HG03060 (cell line): ENCODE measurements around the gene FAM72A.
"Not testable (repeated sequence)": the region's sequence is repeated elsewhere in the genome, so short reads cannot be mapped to it uniquely, and the experiment has no call there.

Experiments used
- ATAC-seq: cut with Tn5 transposase; IDR thresholded peaks from one replicate; pipeline ENCODE4 v1.9.1; 2021; ENCODE audit warnings: low read depth, moderate number of reproducible peaks; ENCODE audit not compliant: unreplicated experiment

The FAM72A gene

DNA sequence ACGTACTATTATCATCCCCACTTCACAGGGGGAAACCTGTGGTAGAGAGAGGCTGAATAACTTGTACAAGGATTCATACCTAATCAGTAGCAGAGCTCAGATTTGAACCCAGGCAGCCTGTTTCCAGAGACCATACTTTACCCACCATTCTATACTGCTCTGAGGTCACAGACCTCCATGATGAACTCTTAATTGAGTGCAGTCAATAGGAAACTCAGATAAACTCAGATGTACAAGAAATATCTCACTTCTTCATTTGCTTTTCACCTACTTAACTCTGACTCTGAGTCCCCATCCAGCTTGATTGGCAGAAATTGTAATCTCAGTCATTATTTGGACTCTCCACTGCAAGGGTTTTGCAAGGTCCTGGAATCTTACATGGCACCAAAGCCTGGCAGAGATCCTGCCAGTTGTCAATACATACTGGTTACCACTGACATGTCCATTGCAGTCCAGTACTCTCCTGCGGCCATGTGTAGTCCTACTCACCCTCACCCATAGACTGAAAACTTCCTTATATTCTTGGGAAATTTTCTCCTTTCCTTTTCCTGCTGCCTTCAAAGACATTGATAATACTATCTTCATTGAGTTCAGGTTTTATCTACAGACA, 29.4 kb downstream of the FAM72A start:
- not testable (repeated sequence) for ATAC-seq

DNA sequence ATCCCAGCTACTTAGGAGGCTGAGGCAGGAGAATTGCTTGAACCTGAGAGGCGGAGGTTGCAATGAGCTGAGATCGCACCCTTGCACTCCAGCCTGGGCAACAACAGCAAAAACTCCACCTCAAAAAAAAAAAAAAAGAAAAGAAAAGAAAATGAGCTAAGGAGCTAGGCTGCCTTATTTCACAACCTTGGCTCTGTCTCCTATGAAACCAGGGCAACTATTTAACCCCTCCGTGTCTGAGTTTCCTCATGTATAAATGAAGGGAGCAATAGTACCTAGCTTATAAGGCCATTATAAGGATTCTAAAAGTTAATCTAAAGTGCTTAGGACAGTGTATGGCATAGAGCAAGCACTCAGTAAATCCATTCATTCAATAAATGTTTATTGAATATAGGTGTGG, 32.8 kb downstream of the FAM72A start:
- ATAC-seq, result not testable (repeated sequence)

DNA sequence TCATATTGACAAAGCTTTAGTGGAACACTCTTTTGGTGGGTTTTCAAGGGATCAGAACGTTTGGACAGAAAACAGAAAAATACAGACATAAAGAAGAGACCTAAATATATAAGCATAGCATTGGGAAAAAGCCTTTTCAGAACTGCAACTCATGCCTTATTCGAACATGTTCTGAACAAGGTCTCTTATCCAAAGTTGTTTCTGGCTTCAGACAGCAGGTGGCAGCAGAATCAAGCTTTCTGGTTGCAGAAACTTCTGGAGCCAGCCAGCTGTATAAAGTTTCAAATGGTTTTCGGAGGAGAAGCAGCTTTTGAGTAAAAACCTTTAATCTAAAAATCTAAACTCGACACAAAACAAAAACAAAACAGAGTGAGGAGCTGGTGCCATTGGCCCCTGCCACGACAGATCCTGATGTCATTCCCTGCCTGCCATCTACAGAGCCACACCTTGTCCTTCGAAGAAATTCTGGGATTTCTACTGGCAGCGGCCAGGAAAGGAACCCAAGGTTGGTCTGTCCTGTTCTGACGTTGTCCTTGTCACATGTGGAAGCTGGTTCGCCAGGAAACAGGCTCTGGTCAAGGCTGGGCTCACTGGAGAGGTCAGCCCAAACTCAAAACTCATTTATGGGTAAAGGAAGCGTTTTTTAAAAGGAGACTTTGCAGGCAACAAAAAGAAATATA, 35.1 kb downstream of the FAM72A start:
- not testable (repeated sequence) for ATAC-seq

DNA sequence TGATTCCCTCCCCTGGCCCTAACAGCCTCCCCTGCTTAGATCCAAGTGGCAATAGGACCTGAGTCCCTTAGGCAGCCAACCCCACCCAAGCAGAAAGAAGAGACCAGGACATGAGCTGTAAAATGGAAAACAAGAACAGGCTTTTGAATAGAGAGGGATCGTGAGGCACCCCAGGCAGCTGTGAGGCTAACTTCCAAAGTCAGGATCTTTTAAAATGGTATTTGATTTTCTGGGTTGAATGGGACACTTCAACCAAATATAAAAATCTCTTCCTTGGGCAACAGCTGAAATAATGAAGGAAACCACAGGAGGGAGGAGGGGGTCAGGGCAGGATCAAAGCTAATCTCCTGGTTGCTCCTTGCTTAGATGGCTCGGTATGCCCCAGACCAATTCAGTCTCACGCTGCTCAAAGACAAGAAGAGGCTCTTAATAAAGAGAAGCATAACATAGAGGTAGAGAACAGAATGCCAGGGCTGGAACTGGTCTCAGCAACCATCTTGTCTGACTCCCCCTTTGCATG, 56.8 kb downstream of the FAM72A start:
- ATAC-seq, result no peak

DNA sequence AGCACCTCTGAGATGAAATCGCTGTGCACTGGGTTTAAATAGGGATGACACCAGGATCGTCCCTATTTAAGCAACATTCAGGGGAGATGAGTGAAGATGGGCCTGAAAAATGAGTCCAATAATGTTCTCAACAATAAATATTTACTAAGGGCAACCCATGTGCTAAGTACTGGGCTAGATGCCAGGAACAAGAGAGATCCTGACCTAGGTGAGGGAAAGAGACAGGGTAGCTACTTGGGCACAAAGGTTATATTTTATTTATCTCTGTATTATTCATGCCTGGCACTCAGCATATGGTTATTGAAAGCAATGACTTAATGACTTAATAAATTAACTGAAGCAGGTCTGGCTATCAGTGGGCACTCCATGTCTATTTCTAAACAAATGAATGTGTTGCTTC, 58.0 kb downstream of the FAM72A start:
- no peak for ATAC-seq

DNA sequence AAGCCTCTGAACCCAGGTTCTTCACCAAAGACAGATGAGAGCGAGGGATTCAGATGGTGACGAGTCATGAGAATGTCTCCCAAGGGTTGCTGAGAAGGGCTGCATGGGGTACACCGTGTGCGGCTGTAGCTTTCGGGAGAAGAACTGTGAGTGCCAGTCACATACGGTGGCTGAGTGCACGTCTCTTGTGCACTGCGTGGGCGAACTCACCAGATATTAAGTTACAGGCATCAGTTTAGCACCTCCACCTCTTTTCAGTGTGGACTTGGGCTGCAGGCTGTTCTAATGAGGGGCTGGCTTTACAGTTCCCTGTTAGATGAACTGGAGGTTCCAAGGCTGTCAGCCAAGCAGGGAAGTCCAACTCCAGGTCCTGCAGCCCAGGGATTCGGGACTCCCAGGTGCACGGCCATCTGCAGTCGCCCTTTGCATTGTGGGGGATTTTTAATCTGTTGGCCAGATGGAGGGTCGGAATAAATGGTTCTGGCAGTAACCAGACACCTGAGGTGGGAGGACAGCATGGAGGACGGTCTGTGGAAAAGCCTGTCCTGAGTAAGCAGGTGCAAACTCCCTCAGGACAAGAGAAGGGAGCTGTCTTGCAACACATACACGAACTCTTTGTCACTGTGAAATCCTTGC, 59.0 kb downstream of the FAM72A start:
- ATAC-seq, result no peak

DNA sequence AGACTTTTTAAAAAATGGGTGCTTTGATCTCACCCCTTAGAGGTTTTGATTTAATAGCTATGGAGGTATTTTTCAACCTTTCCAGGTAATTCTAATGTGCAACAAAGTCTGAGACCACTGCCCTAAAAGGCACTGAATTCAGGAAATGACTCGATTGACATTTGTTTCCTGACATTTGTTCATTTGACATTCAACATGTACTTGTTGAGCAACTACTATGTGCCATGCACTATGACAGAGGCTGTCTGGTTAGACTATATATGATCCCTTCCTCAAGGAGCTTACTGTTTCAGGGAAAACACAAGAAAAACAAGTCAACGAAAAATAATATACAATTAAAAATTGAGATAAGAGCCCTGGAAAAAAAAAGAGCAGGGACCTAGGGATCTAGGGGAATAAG, 59.9 kb downstream of the FAM72A start:
- ATAC-seq, result no peak

DNA sequence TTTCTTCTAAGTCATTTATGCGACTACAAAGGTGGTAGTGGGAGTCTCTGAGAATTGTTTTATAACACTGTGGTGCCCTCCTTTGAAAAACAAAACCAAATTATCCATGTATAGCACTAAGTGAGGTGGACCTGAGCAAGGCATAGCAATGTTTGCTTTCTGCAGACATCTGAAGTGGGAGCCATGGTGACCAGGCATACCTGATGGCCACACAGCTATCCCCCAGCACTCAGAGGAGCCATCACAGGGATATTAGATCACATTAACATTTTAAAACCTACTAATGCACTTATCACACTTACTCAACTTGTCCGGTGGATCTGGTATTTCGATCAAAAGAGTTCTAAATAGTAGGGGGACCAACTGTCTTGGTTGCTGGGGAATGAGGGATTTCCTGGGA, 60.6 kb downstream of the FAM72A start:
- no peak for ATAC-seq

DNA sequence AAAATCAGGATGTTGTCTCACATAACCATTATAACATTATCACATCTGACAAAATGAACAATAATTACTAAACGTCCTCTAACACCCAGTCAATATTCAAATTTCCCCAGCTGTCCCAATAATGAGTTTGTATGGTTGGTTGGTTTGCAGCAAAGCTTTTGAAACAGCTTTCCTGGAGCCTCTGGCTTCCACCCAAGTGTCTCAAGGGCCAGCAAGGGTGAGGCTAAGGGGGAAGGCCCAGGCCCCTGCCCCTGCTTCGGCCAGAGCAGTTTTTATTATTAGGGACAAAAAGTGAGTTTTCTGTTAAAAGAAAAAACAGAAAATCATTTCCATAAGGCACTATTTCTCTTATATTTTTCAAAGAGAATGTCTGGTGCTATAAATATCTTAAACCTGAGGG, 66.4 kb downstream of the FAM72A start:
- ATAC-seq, result no peak
